H9 (cell line): ENCODE data around the gene MC1R. TPM values are rescaled to one million over a fixed set of nuclear protein-coding genes. Genes with fewer than 3 reads are reported as not detected.

Source experiments
- DNase-seq: peaks from one replicate; pipeline ENCODE4 v3.0.0-alpha.2; 2017
- H2AFZ ChIP-seq: one replicate; pipeline ENCODE4 v1.6.1; 2013; ENCODE audit warnings: mild to moderate bottlenecking, low read length, control low read depth, moderate library complexity
- H2AK5ac ChIP-seq: 2 replicates; pipeline ENCODE4 v1.6.1; 2013; ENCODE audit warnings: low read length, control low read depth, mixed read lengths; ENCODE audit not compliant: insufficient read length
- H2BK120ac ChIP-seq: one replicate; pipeline ENCODE4 v1.6.1; 2013; ENCODE audit warnings: low read depth, mild to moderate bottlenecking, low read length, control low read depth, inconsistent platforms; ENCODE audit not compliant: poor library complexity, severe bottlenecking
- H2BK12ac ChIP-seq: 2 replicates; pipeline ENCODE4 v1.6.1; 2013; ENCODE audit warnings: low read length, control low read depth, mixed read lengths, low read depth; ENCODE audit not compliant: insufficient read length
- H2BK15ac ChIP-seq: 2 replicates; pipeline ENCODE4 v1.6.1; 2013; ENCODE audit warnings: low read depth, low read length, control low read depth
- H2BK20ac ChIP-seq: one replicate; pipeline ENCODE4 v1.6.1; 2013; ENCODE audit warnings: low read depth, mild to moderate bottlenecking, low read length, control low read depth, inconsistent platforms; ENCODE audit not compliant: poor library complexity, severe bottlenecking
- H2BK5ac ChIP-seq: 2 replicates; pipeline ENCODE4 v1.6.1; 2013; ENCODE audit warnings: low read length, control low read depth, mixed read lengths; ENCODE audit not compliant: insufficient read length
- H3K14ac ChIP-seq: 2 replicates; pipeline ENCODE4 v1.6.1; 2013; ENCODE audit warnings: low read length, control low read depth; ENCODE audit not compliant: insufficient read depth
- H3K18ac ChIP-seq: 2 replicates; pipeline ENCODE4 v1.6.1; 2013; ENCODE audit warnings: low read depth, mild to moderate bottlenecking, mixed read lengths, low read length, control low read depth; ENCODE audit not compliant: insufficient read length
- H3K23ac ChIP-seq: 2 replicates; pipeline ENCODE4 v1.6.1; 2013; ENCODE audit warnings: low read length, control low read depth, mixed read lengths, low read depth; ENCODE audit not compliant: insufficient read length
- H3K23me2 ChIP-seq: 2 replicates; pipeline ENCODE4 v1.6.1; 2013; ENCODE audit warnings: low read depth, mild to moderate bottlenecking, mixed read lengths, low read length, control low read depth; ENCODE audit not compliant: insufficient read length, poor library complexity, severe bottlenecking
- H3K27ac ChIP-seq: 2 replicates; pipeline ENCODE4 v1.5.1; 2013; ENCODE audit warnings: low read length, control low read depth, mixed read lengths, low read depth; ENCODE audit not compliant: insufficient read length
- H3K27me3 ChIP-seq: 2 replicates; pipeline ENCODE4 v1.6.1; 2013; ENCODE audit warnings: low read length, control low read depth, inconsistent platforms; ENCODE audit not compliant: insufficient read depth
- H3K4ac ChIP-seq: 2 replicates; pipeline ENCODE4 v1.6.1; 2013; ENCODE audit warnings: low read depth, mild to moderate bottlenecking, control low read depth, inconsistent platforms, low read length, moderate library complexity
- H3K4me1 ChIP-seq: 2 replicates; pipeline ENCODE4 v1.6.1; 2013; ENCODE audit warnings: low read length, control low read depth, inconsistent platforms; ENCODE audit not compliant: insufficient read depth
- H3K4me2 ChIP-seq: 2 replicates; pipeline ENCODE4 v1.6.1; 2013; ENCODE audit warnings: low read length, control low read depth, mixed read lengths; ENCODE audit not compliant: insufficient read length, insufficient read depth
- H3K56ac ChIP-seq: 2 replicates; pipeline ENCODE4 v1.6.1; 2013; ENCODE audit warnings: low read depth, mild to moderate bottlenecking, mixed read lengths, low read length, control low read depth; ENCODE audit not compliant: insufficient read length
- H3K79me1 ChIP-seq: 2 replicates; pipeline ENCODE4 v1.6.1; 2013; ENCODE audit warnings: low read depth, mild to moderate bottlenecking, moderate library complexity, low read length, control low read depth, inconsistent platforms; ENCODE audit not compliant: insufficient read depth, poor library complexity, severe bottlenecking
- H3K79me2 ChIP-seq: 2 replicates; pipeline ENCODE4 v1.6.1; 2013; ENCODE audit warnings: low read length, control low read depth, inconsistent platforms; ENCODE audit not compliant: insufficient read depth
- H3K9ac ChIP-seq: 2 replicates; pipeline ENCODE4 v1.6.1; 2013; ENCODE audit warnings: low read length, control low read depth, mixed read lengths; ENCODE audit not compliant: insufficient read length; ENCODE audit errors: extremely low read depth
- H3K9me3 ChIP-seq: one replicate; pipeline ENCODE4 v1.6.1; 2013; ENCODE audit warnings: low read depth, low read length, inconsistent platforms; ENCODE audit not compliant: control insufficient read depth
- H3T11ph ChIP-seq: one replicate; pipeline ENCODE4 v1.6.1; 2013; ENCODE audit warnings: mild to moderate bottlenecking, low read length, control low read depth, inconsistent platforms
- H4K20me1 ChIP-seq: one replicate; pipeline ENCODE4 v1.6.1; 2013; ENCODE audit not compliant: control insufficient read depth, insufficient read length, insufficient read depth
- H4K5ac ChIP-seq: 2 replicates; pipeline ENCODE4 v1.6.1; 2013; ENCODE audit warnings: low read depth, mild to moderate bottlenecking, mixed read lengths, low read length, control low read depth; ENCODE audit not compliant: insufficient read length
- H4K8ac ChIP-seq: replicated peaks from 2 replicates; pipeline ENCODE4 v1.6.1; 2013; ENCODE audit warnings: low read length, control low read depth, mixed read lengths, low read depth; ENCODE audit not compliant: insufficient read length
- H4K91ac ChIP-seq: 2 replicates; pipeline ENCODE4 v1.6.1; 2013; ENCODE audit warnings: low read depth, mild to moderate bottlenecking, moderate library complexity, mixed read lengths, low read length, control low read depth; ENCODE audit not compliant: insufficient read length
- H3K27ac Mint-ChIP-seq, 3 experiments: 2 replicates in 2 of 3; 3 replicates in 1 of 3; pipeline ENCODE4 v1.8.0; 2020 to 2021; ENCODE audit warnings: mixed read lengths in 3 of 3, mild to moderate bottlenecking in 1 of 3, moderate library complexity in 1 of 3
- H3K27me3 Mint-ChIP-seq: 2 replicates; pipeline ENCODE4 v1.8.0; 2021; ENCODE audit warnings: low read depth, mild to moderate bottlenecking, moderate library complexity, mixed read lengths
- H3K36me3 Mint-ChIP-seq, 3 experiments: 2 replicates in 2 of 3; 3 replicates in 1 of 3; pipeline ENCODE4 v1.8.0; 2020 to 2021; ENCODE audit warnings: low read depth in 3 of 3, mixed read lengths in 3 of 3; ENCODE audit not compliant: insufficient read depth in 1 of 3
- H3K4me1 Mint-ChIP-seq, 2 experiments: 2 replicates each; pipeline ENCODE4 v1.8.0; 2020; ENCODE audit warnings: mixed read lengths in 2 of 2
- H3K4me3 Mint-ChIP-seq, 2 experiments: 2 replicates in 1 of 2; 3 replicates in 1 of 2; pipeline ENCODE4 v1.8.0; 2020 to 2021; ENCODE audit warnings: mild to moderate bottlenecking in 2 of 2, mixed read lengths in 2 of 2, moderate library complexity in 1 of 2
- H3K9me3 Mint-ChIP-seq, 2 experiments: 2 replicates in 1 of 2; 3 replicates in 1 of 2; pipeline ENCODE4 v1.8.0; 2020; ENCODE audit warnings: mild to moderate bottlenecking in 2 of 2, mixed read lengths in 2 of 2, moderate library complexity in 1 of 2
- CTCF ChIP-seq: fragments of 200-600 bp; sonication (generic); conservative IDR thresholded peaks from 3 replicates; pipeline ENCODE4 v1.8.0; 2021; ENCODE audit warnings: antibody characterized with exemption, mild to moderate bottlenecking
- WGBS: extraction: QIAGEN DNeasy Blood & Tissue Kit; methylation state at CpG from one replicate; pipeline ENCODE4 v1.1.7; 2013; ENCODE audit warnings: missing lambda C conversion rate, low lambda C conversion rate, mixed read lengths; ENCODE audit not compliant: insufficient read length; ENCODE audit errors: extremely low coverage; 5-methylcytosine and 5-hydroxymethylcytosine counted together
- total RNA-seq: library from RNA; stranded (reverse); gene quantifications from 2 replicates; pipeline ENCODE4 v1.2.1, GENCODE V29; 2021

MC1R gene
- total RNA-seq, 1 experiment from 2014 or later: 4.7 TPM

DNA sequence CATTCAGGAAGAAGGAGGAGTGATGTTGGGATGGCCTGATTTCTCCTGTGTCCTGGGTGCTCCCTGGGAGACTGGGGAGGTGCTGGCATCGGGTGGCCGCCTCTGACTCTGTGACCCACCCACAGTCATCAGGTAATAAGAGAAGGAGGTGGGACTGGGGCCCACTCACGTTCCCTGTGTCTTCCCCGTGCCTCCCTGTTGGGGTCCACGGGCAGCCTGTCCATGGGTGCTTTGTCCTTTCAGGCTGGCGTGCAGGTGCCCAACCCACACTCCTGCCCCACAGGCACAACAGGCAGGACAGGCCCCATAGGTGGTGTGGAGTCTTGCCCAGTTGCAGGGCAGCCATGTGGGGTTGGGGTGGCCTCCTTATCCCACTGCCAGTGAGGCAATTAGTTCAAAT, 33.9 kb downstream of the MC1R start:
- Histone ChIP-seq H4K8ac (no peak overlapping the region), H3K4me2 (no peak overlapping the region)

More for the DNA sequence above, 33.9 kb downstream of the MC1R start:
- no peaks in the 10 kb centered on the region for H3K79me2 ChIP-seq
- H2BK120ac ChIP-seq: no peak overlapping the region
- TF ChIP-seq CTCF: no peak
- no peak overlapping the region for H3K9ac ChIP-seq
- Mint-ChIP-seq H3K36me3 (peaks cover 3 to 20% (median 7%) of the 10 kb centered on the region in 3 experiments; a peak in 6 of 7 replicates), H3K27ac (no peak overlapping the region), H3K27me3 (peaks cover 17% of the 10 kb centered on the region), H3K4me3 (no peak overlapping the region), H3K9me3 (peaks cover 0 to under 1% of the 10 kb centered on the region in 2 experiments; a peak in 2 of 5 replicates), H3K4me1 (peaks cover 7 to 13% of the 10 kb centered on the region in 2 experiments)
- H4K20me1 ChIP-seq: no peaks in the 10 kb centered on the region
- no peak overlapping the region for H3K4ac ChIP-seq
- no peak overlapping the region for H3K23ac ChIP-seq
- no peak overlapping the region for H2BK12ac ChIP-seq
- H4K5ac ChIP-seq: no peak overlapping the region
- H3K56ac ChIP-seq: no peak overlapping the region
- no peak overlapping the region for H2AFZ ChIP-seq
- H3T11ph ChIP-seq: no peak overlapping the region
- no peak overlapping the region for H2BK5ac ChIP-seq
- H3K9me3 ChIP-seq: no peaks in the 10 kb centered on the region
- H3K79me1 ChIP-seq: no peaks in the 10 kb centered on the region
- H4K91ac ChIP-seq: no peak overlapping the region
- H3K23me2 ChIP-seq: no peaks in the 10 kb centered on the region
- H2BK15ac ChIP-seq: no peak overlapping the region
- no peaks in the 10 kb centered on the region for H3K4me1 ChIP-seq
- H3K18ac ChIP-seq: no peak overlapping the region
- H3K27me3 ChIP-seq: peaks cover 2% of the 10 kb centered on the region; the same call in 1 of the 2 replicates
- H2AK5ac ChIP-seq: no peak overlapping the region
- no CpG with 5 or more reads among the region's 6 CpGs for WGBS
- no peak overlapping the region for H3K27ac ChIP-seq
- H3K14ac ChIP-seq: no peak overlapping the region
- DNase-seq: no peak
- no peak overlapping the region for H2BK20ac ChIP-seq
